HEK293 (cell line): ENCODE measurements around the gene LRRC8C.

Experiments used
- CTCF ChIA-PET: fragments of 350-600 bp; formaldehyde crosslinking; extraction: SDS; loops from one replicate; lab custom pipeline; 2021; ENCODE audit warnings: antibody characterized with exemption; lab: Yijun Ruan, JAX
- POLR2A ChIA-PET: fragments of 300-600 bp; formaldehyde crosslinking; extraction: SDS; loops from one replicate; lab custom pipeline; 2020; ENCODE audit warnings: antibody characterized with exemption, inconsistent platforms; lab: Yijun Ruan, JAX
- H3K27ac ChIP-seq: fragments of 200-500 bp; sonication (Bioruptor generic); 2 replicates; pipeline ENCODE4 v1.5.1; 2014; ENCODE audit warnings: low read depth, low read length, control low read depth, inconsistent platforms; ENCODE audit errors: extremely low read depth
- H3K36me3 ChIP-seq, 2 experiments: fragments of 200-500 bp in 1 of 2; sonication (Bioruptor generic) in 1 of 2; 1 replicate in 1 of 2; 2 replicates in 1 of 2; pipeline ENCODE4 v1.5.1; 2014 to 2017; ENCODE audit warnings: inconsistent platforms in 2 of 2, low read length in 2 of 2; ENCODE audit not compliant: control insufficient read depth in 2 of 2, insufficient read depth in 1 of 2
- H3K4me1 ChIP-seq: fragments of 200-500 bp; sonication (Bioruptor generic); 2 replicates; pipeline ENCODE4 v1.5.1; 2014; ENCODE audit warnings: mild to moderate bottlenecking, low read length, inconsistent platforms; ENCODE audit not compliant: control insufficient read depth, insufficient read depth
- H3K4me3 ChIP-seq: 2 replicates; pipeline ENCODE4 v1.5.1; 2011; ENCODE audit warnings: low read depth, mild to moderate bottlenecking, control low read depth, low read length, moderate library complexity
- H3K9me3 ChIP-seq: fragments of 200-500 bp; sonication (Bioruptor generic); 2 replicates; pipeline ENCODE4 v1.5.1; 2014; ENCODE audit warnings: low read depth, low read length, inconsistent platforms; ENCODE audit not compliant: control insufficient read depth, insufficient read depth
- BCL11A ChIP-seq: fragments of 450-650 bp; formaldehyde crosslinking; IDR thresholded peaks from 2 replicates; pipeline ENCODE4 v1.5.1; 2016; ENCODE audit warnings: low read depth, missing biosample characterization, missing genetic modification characterization
- ELK4 ChIP-seq: IDR thresholded peaks from 2 replicates; pipeline ENCODE4 v1.6.1; 2011; ENCODE audit warnings: mild to moderate bottlenecking, low read depth, low read length, borderline replicate concordance
- HOXA7 ChIP-seq: sonication (generic); formaldehyde crosslinking; IDR thresholded peaks from 2 replicates; pipeline ENCODE4 v1.8.1; 2022; ENCODE audit warnings: missing genetic modification reagents, borderline replicate concordance
- IKZF3 ChIP-seq: fragments of 450-650 bp; IDR thresholded peaks from 2 replicates; pipeline ENCODE4 v1.5.0; 2018; ENCODE audit warnings: missing biosample characterization, mild to moderate bottlenecking, missing genetic modification characterization, moderate library complexity
- INSM2 ChIP-seq: fragments of 450-650 bp; formaldehyde crosslinking; IDR thresholded peaks from 2 replicates; pipeline ENCODE4 v1.5.1; 2016; ENCODE audit warnings: missing biosample characterization, missing genetic modification characterization
- KLF1 ChIP-seq: fragments of 450-650 bp; formaldehyde crosslinking; IDR thresholded peaks from 2 replicates; pipeline ENCODE4 v1.5.1; 2016; ENCODE audit warnings: missing biosample characterization, missing genetic modification characterization
- REST ChIP-seq: fragments of 450-650 bp; formaldehyde crosslinking; IDR thresholded peaks from 2 replicates; pipeline ENCODE4 v1.5.1; 2016; ENCODE audit warnings: missing biosample characterization, missing genetic modification characterization
- SETDB1 ChIP-seq: IDR thresholded peaks from one replicate; pipeline ENCODE4 v1.6.1; 2017; ENCODE audit warnings: mild to moderate bottlenecking, low read length, moderate library complexity, mixed read lengths; ENCODE audit not compliant: insufficient read length
- YY2 ChIP-seq: fragments of 450-650 bp; formaldehyde crosslinking; IDR thresholded peaks from 2 replicates; pipeline ENCODE4 v1.5.1; 2016; ENCODE audit warnings: missing biosample characterization, missing genetic modification characterization
- ZBTB44 ChIP-seq: fragments of 450-650 bp; IDR thresholded peaks from 2 replicates; pipeline ENCODE4 v1.5.1; 2018; ENCODE audit warnings: missing biosample characterization, mild to moderate bottlenecking, missing genetic modification characterization
- ZBTB6 ChIP-seq: fragments of 450-650 bp; formaldehyde crosslinking; IDR thresholded peaks from 2 replicates; pipeline ENCODE4 v1.5.1; 2017; ENCODE audit warnings: missing biosample characterization, missing genetic modification characterization
- ZNF10 ChIP-seq: fragments of 450-650 bp; formaldehyde crosslinking; IDR thresholded peaks from 2 replicates; pipeline ENCODE4 v1.5.1; 2017; ENCODE audit warnings: missing biosample characterization, missing genetic modification characterization
- ZNF157 ChIP-seq: fragments of 450-650 bp; formaldehyde crosslinking; IDR thresholded peaks from 2 replicates; pipeline ENCODE4 v1.5.1; 2016; ENCODE audit warnings: missing biosample characterization, missing genetic modification characterization
- ZNF169 ChIP-seq: fragments of 450-650 bp; formaldehyde crosslinking; IDR thresholded peaks from 2 replicates; pipeline ENCODE4 v1.5.1; 2016; ENCODE audit warnings: missing biosample characterization, missing genetic modification characterization
- ZNF175 ChIP-seq: fragments of 450-650 bp; formaldehyde crosslinking; IDR thresholded peaks from 2 replicates; pipeline ENCODE4 v1.5.1; 2016; ENCODE audit warnings: missing biosample characterization, missing genetic modification characterization
- ZNF2 ChIP-seq: fragments of 450-650 bp; formaldehyde crosslinking; IDR thresholded peaks from 2 replicates; pipeline ENCODE4 v1.5.1; 2016; ENCODE audit warnings: missing biosample characterization, missing genetic modification characterization
- ZNF202 ChIP-seq: fragments of 450-650 bp; formaldehyde crosslinking; IDR thresholded peaks from 2 replicates; pipeline ENCODE4 v1.5.1; 2016; ENCODE audit warnings: missing biosample characterization, missing genetic modification characterization, borderline replicate concordance
- ZNF239 ChIP-seq: fragments of 450-650 bp; formaldehyde crosslinking; IDR thresholded peaks from 2 replicates; pipeline ENCODE4 v1.5.1; 2016; ENCODE audit warnings: missing biosample characterization, missing genetic modification characterization
- ZNF362 ChIP-seq: fragments of 450-650 bp; formaldehyde crosslinking; IDR thresholded peaks from 2 replicates; pipeline ENCODE4 v1.5.1; 2016; ENCODE audit warnings: missing biosample characterization, missing genetic modification characterization
- ZNF404 ChIP-seq: fragments of 450-650 bp; formaldehyde crosslinking; IDR thresholded peaks from 2 replicates; pipeline ENCODE4 v1.5.1; 2017; ENCODE audit warnings: missing biosample characterization, missing genetic modification characterization
- ZNF426 ChIP-seq: fragments of 450-650 bp; formaldehyde crosslinking; IDR thresholded peaks from 2 replicates; pipeline ENCODE4 v1.5.1; 2017; ENCODE audit warnings: missing biosample characterization, missing genetic modification characterization, mild to moderate bottlenecking, inconsistent platforms, moderate library complexity
- ZNF488 ChIP-seq: fragments of 450-650 bp; formaldehyde crosslinking; IDR thresholded peaks from 2 replicates; pipeline ENCODE4 v1.5.1; 2016; ENCODE audit warnings: missing biosample characterization, missing genetic modification characterization
- ZNF544 ChIP-seq: fragments of 450-650 bp; formaldehyde crosslinking; IDR thresholded peaks from 2 replicates; pipeline ENCODE4 v1.5.0; 2017; ENCODE audit warnings: missing biosample characterization, missing genetic modification characterization
- ZNF549 ChIP-seq: fragments of 450-650 bp; IDR thresholded peaks from 2 replicates; pipeline ENCODE4 v1.5.1; 2018; ENCODE audit warnings: missing biosample characterization, missing genetic modification characterization, mild to moderate bottlenecking, inconsistent platforms, moderate library complexity
- ZNF629 ChIP-seq: fragments of 450-650 bp; formaldehyde crosslinking; IDR thresholded peaks from 2 replicates; pipeline ENCODE4 v1.5.1; 2017; ENCODE audit warnings: missing biosample characterization, missing genetic modification characterization
- ZNF658 ChIP-seq: fragments of 450-650 bp; formaldehyde crosslinking; IDR thresholded peaks from 2 replicates; pipeline ENCODE4; 2016; ENCODE audit warnings: missing biosample characterization, missing genetic modification characterization
- ZNF707 ChIP-seq: fragments of 450-650 bp; formaldehyde crosslinking; IDR thresholded peaks from 2 replicates; pipeline ENCODE4 v1.5.1; 2016; ENCODE audit warnings: missing biosample characterization, missing genetic modification characterization

LRRC8C gene

GRCh38 chr1:89668961-89669360, 36.0 kb downstream of the LRRC8C start:
- ChIA-PET CTCF (no interaction called here), POLR2A (no interaction called here)
- no peak for TF ChIP-seq ZNF157
- TF ChIP-seq INSM2 (tag by site-specific recombination), result no peak
- no peak for TF ChIP-seq ELK4
- no peak for TF ChIP-seq ZNF426
- no peak for TF ChIP-seq YY2 (tag by site-specific recombination)
- TF ChIP-seq ZNF362 (tag by site-specific recombination), result no peak
- TF ChIP-seq ZBTB44 (tag by site-specific recombination), result no peak
- no peak for TF ChIP-seq ZNF658 (tag by site-specific recombination)
- no peak for TF ChIP-seq ZNF175 (tag by site-specific recombination)
- TF ChIP-seq ZNF169 (tag by site-specific recombination), result no peak
- TF ChIP-seq ZNF544 (tag by site-specific recombination), result no peak
- no peak for TF ChIP-seq KLF1 (tag by site-specific recombination)
- no peak for TF ChIP-seq ZNF10
- TF ChIP-seq ZNF404 (tag by site-specific recombination), result no peak
- TF ChIP-seq ZNF488, result no peak
- TF ChIP-seq ZNF202 (tag by site-specific recombination), result no peak
- no peak for TF ChIP-seq ZNF707 (tag by site-specific recombination)
- TF ChIP-seq BCL11A (tag by site-specific recombination), result no peak
- no peak for TF ChIP-seq SETDB1

GRCh38 chr1:89669441-89669840, 36.5 kb downstream of the LRRC8C start:
- ChIA-PET CTCF (interaction anchor here (0.6 kb wide), 1 partner anchor 29 kb away, joined by 3 read pairs; no protein-coding TSS in a partner anchor), POLR2A (no interaction called here)
- Histone ChIP-seq H3K9me3 (no peaks in the 10 kb centered on the region), H3K4me3 (no peak overlapping the region), H3K4me1 (0 out of 2 replicates have a peak, but pooled peaks cover 6% of the 10 kb centered on the region), H3K27ac (no peak overlapping the region), H3K36me3 (no peaks in the 10 kb centered on the region)
- TF ChIP-seq IKZF3 (tag by site-specific recombination), result no peak
- no peak for TF ChIP-seq REST (tag by site-specific recombination)
- no peak for TF ChIP-seq HOXA7
- no peak for TF ChIP-seq ZNF2 (tag by site-specific recombination)
- TF ChIP-seq ZBTB6 (tag by site-specific recombination), result no peak
- no peak for TF ChIP-seq ZNF629 (tag by site-specific recombination)
- TF ChIP-seq ZNF549 (tag by site-specific recombination), result no peak
- TF ChIP-seq ZNF239, result no peak

More at GRCh38 chr1:89668961-89669360, 36.0 kb downstream of the LRRC8C start:
- no peaks in the 10 kb centered on the region for H3K36me3 ChIP-seq
- H3K9me3 ChIP-seq, result no peaks in the 10 kb centered on the region
- H3K4me3 ChIP-seq, result no peak overlapping the region
- H3K27ac ChIP-seq, result no peak overlapping the region
- 0 out of 2 replicates have a peak, but pooled peaks cover 6% of the 10 kb centered on the region for H3K4me1 ChIP-seq
